ENCODE results near the gene SH3BGRL2.

Gene SH3BGRL2

GRCh38 chr6:79694623-79695343 is 63.7 kb downstream of the SH3BGRL2 start:
- Histone ChIP-seq H3K36me3 (ENCODE audit: control insufficient read depth, insufficient read depth, low read length) (no peaks in the 10 kb centered on the region), H3K4me3 (ENCODE audit: insufficient read depth, low read depth, low read length, poor library complexity, severe bottlenecking) (no peak overlapping the region), H3K27me3 (replicated peaks; ENCODE audit: control insufficient read depth, insufficient read depth, low read length, poor library complexity, severe bottlenecking) (peaks cover 4% of the 10 kb centered on the region), H3K9me3 (ENCODE audit: control insufficient read depth, low read length) (no peaks in the 10 kb centered on the region), H3K4me1 (ENCODE audit: control insufficient read depth, insufficient read depth, low read length, poor library complexity, severe bottlenecking) (no peaks in the 10 kb centered on the region), H3K27ac (ENCODE audit: insufficient read depth, low read length, poor library complexity, severe bottlenecking) (no peak overlapping the region)
- no peak for DNase-seq

- Histone ChIP-seq H3K4me1 (ENCODE audit: control insufficient read depth, insufficient read depth, low read length, poor library complexity, severe bottlenecking) (no peaks in the 10 kb centered on the region), H3K4me3 (ENCODE audit: insufficient read depth, low read depth, low read length, poor library complexity, severe bottlenecking) (no peak overlapping the region), H3K27me3 (replicated peaks; ENCODE audit: control insufficient read depth, insufficient read depth, low read length, poor library complexity, severe bottlenecking) (peaks cover 4% of the 10 kb centered on the region), H3K9me3 (ENCODE audit: control insufficient read depth, low read length) (no peaks in the 10 kb centered on the region), H3K27ac (ENCODE audit: insufficient read depth, low read length, poor library complexity, severe bottlenecking) (no peak overlapping the region), H3K36me3 (ENCODE audit: control insufficient read depth, insufficient read depth, low read length) (no peaks in the 10 kb centered on the region)
- no peak for DNase-seq
Observed at GRCh38 chr6:79697430-79697829, 66.3 kb downstream of the SH3BGRL2 start.

DNA sequence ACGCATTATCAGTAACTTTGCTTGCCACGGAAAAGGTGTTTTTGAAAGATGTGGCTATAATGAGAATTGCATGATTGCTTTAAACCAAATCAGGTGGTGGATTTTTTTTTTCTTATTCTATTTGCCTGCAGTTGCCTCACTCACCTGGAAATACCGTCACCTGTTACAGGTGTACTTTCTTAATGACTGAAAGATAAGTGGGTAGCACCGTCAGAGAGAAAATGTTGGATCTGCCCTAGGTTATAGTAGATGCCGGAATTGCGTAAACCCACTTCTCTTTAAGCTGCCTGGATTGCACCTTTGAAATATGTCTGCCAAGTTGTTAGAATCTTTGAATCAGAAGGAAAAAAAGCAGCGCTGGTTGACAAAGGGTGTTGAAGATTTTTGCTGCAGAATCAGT is 68.5 kb downstream of the SH3BGRL2 start:
- Histone ChIP-seq H3K4me3 (ENCODE audit: insufficient read depth, low read depth, low read length, poor library complexity, severe bottlenecking) (no peak overlapping the region), H3K4me1 (ENCODE audit: control insufficient read depth, insufficient read depth, low read length, poor library complexity, severe bottlenecking) (no peaks in the 10 kb centered on the region), H3K36me3 (ENCODE audit: control insufficient read depth, insufficient read depth, low read length) (no peaks in the 10 kb centered on the region), H3K27ac (ENCODE audit: insufficient read depth, low read length, poor library complexity, severe bottlenecking) (no peak overlapping the region), H3K27me3 (replicated peaks; ENCODE audit: control insufficient read depth, insufficient read depth, low read length, poor library complexity, severe bottlenecking) (peaks cover 4% of the 10 kb centered on the region), H3K9me3 (ENCODE audit: control insufficient read depth, low read length) (no peaks in the 10 kb centered on the region)
- no peak for DNase-seq

- no peak for DNase-seq
- Histone ChIP-seq H3K27ac (ENCODE audit: insufficient read depth, low read length, poor library complexity, severe bottlenecking) (no peak overlapping the region), H3K4me3 (ENCODE audit: insufficient read depth, low read depth, low read length, poor library complexity, severe bottlenecking) (no peak overlapping the region), H3K27me3 (replicated peaks; ENCODE audit: control insufficient read depth, insufficient read depth, low read length, poor library complexity, severe bottlenecking) (no peaks in the 10 kb centered on the region), H3K9me3 (ENCODE audit: control insufficient read depth, low read length) (no peaks in the 10 kb centered on the region), H3K4me1 (ENCODE audit: control insufficient read depth, insufficient read depth, low read length, poor library complexity, severe bottlenecking) (no peaks in the 10 kb centered on the region), H3K36me3 (ENCODE audit: control insufficient read depth, insufficient read depth, low read length) (no peaks in the 10 kb centered on the region)
Observed at GRCh38 chr6:79702691-79703090, 71.6 kb downstream of the SH3BGRL2 start.

GRCh38 chr6:79704200-79704599 is 73.1 kb downstream of the SH3BGRL2 start:
- Histone ChIP-seq H3K4me3 (ENCODE audit: insufficient read depth, low read depth, low read length, poor library complexity, severe bottlenecking) (no peak overlapping the region), H3K27me3 (replicated peaks; ENCODE audit: control insufficient read depth, insufficient read depth, low read length, poor library complexity, severe bottlenecking) (no peaks in the 10 kb centered on the region), H3K36me3 (ENCODE audit: control insufficient read depth, insufficient read depth, low read length) (no peaks in the 10 kb centered on the region), H3K9me3 (ENCODE audit: control insufficient read depth, low read length) (no peaks in the 10 kb centered on the region), H3K27ac (ENCODE audit: insufficient read depth, low read length, poor library complexity, severe bottlenecking) (no peak overlapping the region), H3K4me1 (ENCODE audit: control insufficient read depth, insufficient read depth, low read length, poor library complexity, severe bottlenecking) (no peaks in the 10 kb centered on the region)
- DNase-seq = no peak

DNA sequence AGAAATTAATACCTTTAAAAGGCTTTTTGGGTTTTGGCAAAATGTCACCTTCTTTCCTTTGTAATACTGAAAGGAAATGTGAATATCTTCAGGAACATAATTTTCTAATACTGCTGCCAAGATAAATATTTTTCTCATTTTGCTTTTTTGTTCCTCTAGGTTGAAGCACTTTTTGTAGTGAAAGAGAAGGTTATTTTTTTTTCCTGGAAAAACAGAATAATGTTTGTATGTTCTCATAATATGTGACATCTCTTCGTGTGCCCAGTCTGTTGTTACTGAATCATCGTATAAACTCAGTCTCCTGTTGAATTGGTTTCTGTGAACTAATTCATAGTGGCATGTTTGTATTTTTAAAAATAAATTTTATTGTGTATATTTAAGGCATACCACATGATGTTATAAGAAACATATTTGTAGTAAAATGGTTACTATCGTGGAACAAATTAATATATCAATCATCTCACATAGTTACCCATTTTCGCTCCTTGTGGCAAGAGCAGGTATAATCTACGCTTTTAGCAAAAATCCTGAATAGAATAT is 74.4 kb downstream of the SH3BGRL2 start:
- no peak overlapping the region for H3K4me3 ChIP-seq (ENCODE audit: insufficient read depth, low read depth, low read length, poor library complexity, severe bottlenecking)
- no peaks in the 10 kb centered on the region for H3K9me3 ChIP-seq (ENCODE audit: control insufficient read depth, low read length)
- no peak for DNase-seq
- no peaks in the 10 kb centered on the region for H3K27me3 ChIP-seq (replicated peaks; ENCODE audit: control insufficient read depth, insufficient read depth, low read length, poor library complexity, severe bottlenecking)
- H3K4me1 ChIP-seq (ENCODE audit: control insufficient read depth, insufficient read depth, low read length, poor library complexity, severe bottlenecking) = no peaks in the 10 kb centered on the region
- H3K27ac ChIP-seq (ENCODE audit: insufficient read depth, low read length, poor library complexity, severe bottlenecking) = no peak overlapping the region
- H3K36me3 ChIP-seq (ENCODE audit: control insufficient read depth, insufficient read depth, low read length) = no peaks in the 10 kb centered on the region

DNA sequence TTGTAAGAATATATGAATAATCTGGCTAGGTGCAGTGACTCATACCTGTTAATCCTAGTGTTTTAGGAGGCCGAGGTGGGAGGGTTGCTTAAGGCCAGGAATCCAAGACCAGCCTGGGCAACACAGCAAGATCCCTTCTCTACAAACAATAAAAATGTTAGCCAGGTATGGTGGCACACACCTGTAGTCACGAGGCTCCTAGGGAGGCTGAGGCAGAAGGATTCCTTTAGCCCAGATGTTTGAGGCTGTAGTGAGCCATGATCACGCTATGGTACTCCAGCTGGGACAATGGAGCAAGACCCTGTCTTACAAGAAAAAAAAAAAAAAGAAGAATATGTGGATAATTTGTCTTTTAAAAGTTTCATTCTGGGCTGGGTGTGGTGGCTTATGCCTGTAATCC is 75.4 kb downstream of the SH3BGRL2 start:
- DNase-seq = no peak
- Histone ChIP-seq H3K9me3 (ENCODE audit: control insufficient read depth, low read length) (no peaks in the 10 kb centered on the region), H3K4me1 (ENCODE audit: control insufficient read depth, insufficient read depth, low read length, poor library complexity, severe bottlenecking) (no peaks in the 10 kb centered on the region), H3K4me3 (ENCODE audit: insufficient read depth, low read depth, low read length, poor library complexity, severe bottlenecking) (no peak overlapping the region), H3K36me3 (ENCODE audit: control insufficient read depth, insufficient read depth, low read length) (no peaks in the 10 kb centered on the region), H3K27me3 (replicated peaks; ENCODE audit: control insufficient read depth, insufficient read depth, low read length, poor library complexity, severe bottlenecking) (no peaks in the 10 kb centered on the region), H3K27ac (ENCODE audit: insufficient read depth, low read length, poor library complexity, severe bottlenecking) (no peak overlapping the region)

DNA sequence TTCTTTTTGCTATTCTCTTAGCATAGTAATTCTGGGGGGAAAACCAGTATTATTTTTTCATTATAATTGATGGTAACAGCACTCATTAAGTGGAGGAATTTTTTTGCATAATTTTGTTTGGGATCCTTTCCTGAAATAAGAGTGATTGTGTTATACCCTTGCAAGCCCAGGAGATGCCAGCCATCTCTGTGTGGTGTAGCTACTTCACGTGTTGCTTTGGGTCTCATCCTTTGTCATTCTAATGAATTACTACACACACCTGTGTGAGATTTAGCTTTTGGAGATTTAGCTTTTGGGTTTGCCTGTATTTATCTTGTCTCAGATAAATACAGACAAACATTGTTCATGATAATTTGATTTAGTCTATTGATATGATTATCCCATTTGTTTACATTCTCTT is 76.5 kb downstream of the SH3BGRL2 start:
- Histone ChIP-seq H3K4me1 (ENCODE audit: control insufficient read depth, insufficient read depth, low read length, poor library complexity, severe bottlenecking) (no peaks in the 10 kb centered on the region), H3K27me3 (replicated peaks; ENCODE audit: control insufficient read depth, insufficient read depth, low read length, poor library complexity, severe bottlenecking) (no peaks in the 10 kb centered on the region), H3K9me3 (ENCODE audit: control insufficient read depth, low read length) (no peaks in the 10 kb centered on the region), H3K27ac (ENCODE audit: insufficient read depth, low read length, poor library complexity, severe bottlenecking) (no peak overlapping the region), H3K4me3 (ENCODE audit: insufficient read depth, low read depth, low read length, poor library complexity, severe bottlenecking) (no peak overlapping the region), H3K36me3 (ENCODE audit: control insufficient read depth, insufficient read depth, low read length) (no peaks in the 10 kb centered on the region)
- DNase-seq = no peak

- Histone ChIP-seq H3K27me3 (replicated peaks; ENCODE audit: control insufficient read depth, insufficient read depth, low read length, poor library complexity, severe bottlenecking) (no peaks in the 10 kb centered on the region), H3K36me3 (ENCODE audit: control insufficient read depth, insufficient read depth, low read length) (no peaks in the 10 kb centered on the region), H3K4me1 (ENCODE audit: control insufficient read depth, insufficient read depth, low read length, poor library complexity, severe bottlenecking) (no peaks in the 10 kb centered on the region), H3K27ac (ENCODE audit: insufficient read depth, low read length, poor library complexity, severe bottlenecking) (no peak overlapping the region), H3K4me3 (ENCODE audit: insufficient read depth, low read depth, low read length, poor library complexity, severe bottlenecking) (no peak overlapping the region), H3K9me3 (ENCODE audit: control insufficient read depth, low read length) (no peaks in the 10 kb centered on the region)
- no peak for DNase-seq
Observed at GRCh38 chr6:79708095-79708791, 77.1 kb downstream of the SH3BGRL2 start.

DNA sequence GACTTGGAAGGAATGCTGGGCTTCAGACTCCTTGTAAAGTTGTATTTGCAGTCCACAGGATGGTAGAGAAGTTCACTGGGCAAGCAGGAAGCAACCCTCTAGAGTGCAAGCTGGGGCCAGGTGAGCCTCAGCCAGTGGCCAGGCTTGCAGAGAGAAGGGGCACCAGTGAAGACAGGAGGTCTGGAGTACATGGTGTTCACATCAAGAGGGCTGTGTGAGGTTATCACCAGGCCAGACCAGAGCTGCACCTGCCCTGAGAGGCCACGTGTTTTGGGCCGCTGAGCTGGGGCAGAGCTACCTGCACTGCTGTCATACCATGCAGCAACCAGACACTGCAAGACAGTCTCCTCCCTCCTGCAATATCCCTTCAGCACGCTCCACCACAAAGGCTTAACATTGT is 79.0 kb downstream of the SH3BGRL2 start:
- Histone ChIP-seq H3K36me3 (ENCODE audit: control insufficient read depth, insufficient read depth, low read length) (no peaks in the 10 kb centered on the region), H3K4me3 (ENCODE audit: insufficient read depth, low read depth, low read length, poor library complexity, severe bottlenecking) (no peak overlapping the region), H3K9me3 (ENCODE audit: control insufficient read depth, low read length) (no peaks in the 10 kb centered on the region), H3K27me3 (replicated peaks; ENCODE audit: control insufficient read depth, insufficient read depth, low read length, poor library complexity, severe bottlenecking) (no peaks in the 10 kb centered on the region), H3K27ac (ENCODE audit: insufficient read depth, low read length, poor library complexity, severe bottlenecking) (no peak overlapping the region), H3K4me1 (ENCODE audit: control insufficient read depth, insufficient read depth, low read length, poor library complexity, severe bottlenecking) (no peaks in the 10 kb centered on the region)
- DNase-seq = no peak
